Measurements from ENCODE around the gene SELENOM.
A peak's percentile ranks its signal among the peaks of the same experiment; 100 is the strongest.

SELENOM gene, protein sequence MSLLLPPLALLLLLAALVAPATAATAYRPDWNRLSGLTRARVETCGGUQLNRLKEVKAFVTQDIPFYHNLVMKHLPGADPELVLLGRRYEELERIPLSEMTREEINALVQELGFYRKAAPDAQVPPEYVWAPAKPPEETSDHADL

DNA sequence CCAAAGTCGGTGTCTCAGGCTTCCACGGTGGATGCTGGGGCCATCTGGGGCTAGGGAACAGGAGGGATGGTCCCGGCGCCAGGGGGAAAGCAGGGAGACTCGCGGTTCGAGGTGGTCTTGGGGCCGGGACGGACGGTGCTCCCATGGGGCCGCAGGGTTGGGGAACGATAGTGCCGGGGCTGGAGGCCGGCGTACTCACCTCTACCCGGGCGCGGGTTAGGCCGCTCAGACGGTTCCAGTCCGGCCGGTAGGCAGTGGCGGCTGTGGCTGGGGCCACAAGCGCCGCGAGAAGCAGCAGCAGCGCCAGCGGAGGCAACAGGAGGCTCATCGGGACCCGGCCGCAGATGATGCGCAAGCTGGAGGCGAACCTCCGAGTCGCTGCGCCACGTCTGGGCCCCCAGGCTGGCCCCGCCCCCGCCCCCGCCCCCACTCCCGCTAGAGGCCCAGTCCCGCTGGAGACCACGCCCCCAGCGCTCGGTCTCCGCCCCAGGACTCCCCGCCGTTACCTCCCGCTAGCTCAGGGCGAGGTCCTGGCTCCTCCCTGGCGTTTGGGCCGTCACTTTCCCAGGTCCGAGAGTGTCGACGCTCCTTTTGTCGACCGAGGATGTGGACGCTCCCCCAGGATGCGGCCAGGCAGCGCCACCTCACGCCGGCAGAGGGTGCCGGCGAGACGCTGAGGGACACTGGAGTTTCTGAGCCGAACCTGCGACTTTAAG lies at the start of gene SELENOM:
Gene SELENOM (minus strand): TSS at position 391 of the 716 bp plus-strand sequence. CDS start 63 bp downstream, at position 328.
- peak; percentile 92 to 95 for DNase-seq

DNA sequence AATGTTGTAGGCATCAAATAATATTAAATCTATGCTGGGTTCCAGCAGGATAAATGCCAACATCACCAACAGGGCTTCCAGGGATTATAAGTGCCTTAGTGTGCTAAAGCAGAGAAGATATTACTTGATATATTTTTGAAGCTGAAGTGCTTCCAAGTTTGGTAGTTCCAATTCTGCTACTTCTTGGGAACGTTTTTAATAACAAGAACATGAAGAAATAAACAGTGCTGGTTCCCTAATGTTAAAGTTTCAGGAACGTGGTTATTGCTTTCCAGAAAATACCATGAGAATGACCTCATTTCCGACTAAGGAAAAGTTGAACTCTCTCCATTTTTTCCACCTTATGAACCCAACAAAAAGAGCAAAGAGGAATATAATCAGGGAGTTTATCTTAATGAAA lies 48.1 kb upstream of the SELENOM start:
- DNase-seq, result no peak

DNA sequence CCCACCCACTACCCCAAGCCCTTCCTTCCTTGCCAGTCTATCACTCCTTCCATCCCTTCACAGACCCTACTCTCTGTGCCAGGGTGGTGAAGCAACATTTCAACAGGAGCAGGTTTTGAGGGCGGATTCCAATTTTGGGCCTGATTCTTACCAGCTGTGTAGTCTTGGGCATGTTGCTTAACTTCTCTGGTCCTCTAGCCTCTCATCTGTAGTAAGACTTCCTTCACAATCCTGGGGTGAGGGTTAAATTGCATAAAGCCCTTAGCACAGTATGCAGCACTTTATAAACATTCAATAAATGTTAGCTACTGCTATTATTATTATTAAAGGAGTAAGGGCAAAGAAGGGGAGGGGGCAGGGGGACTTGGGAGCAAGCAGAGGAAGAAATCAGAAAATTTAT lies 47.6 kb upstream of the SELENOM start:
- DNase-seq, result no peak

DNA sequence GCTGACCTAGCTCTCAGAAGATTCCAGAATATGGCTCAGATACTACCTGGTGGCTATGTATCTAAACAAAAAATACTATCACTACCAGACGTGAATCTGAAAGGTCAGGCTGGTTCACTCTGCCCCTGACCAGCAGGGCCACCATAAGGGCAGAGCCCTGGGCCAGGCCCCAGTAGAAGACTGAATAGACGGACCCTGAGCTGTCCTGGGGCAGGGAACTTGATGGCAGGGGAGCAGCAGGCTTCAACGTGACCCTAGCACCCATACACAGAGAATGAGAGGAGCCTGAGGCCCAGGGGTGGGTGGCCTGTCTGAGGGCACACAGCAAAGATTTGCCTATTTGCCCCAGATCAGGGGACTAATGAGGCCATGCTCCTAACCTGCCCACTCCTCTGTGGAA lies 46.0 kb upstream of the SELENOM start:
- DNase-seq, result no peak

DNA sequence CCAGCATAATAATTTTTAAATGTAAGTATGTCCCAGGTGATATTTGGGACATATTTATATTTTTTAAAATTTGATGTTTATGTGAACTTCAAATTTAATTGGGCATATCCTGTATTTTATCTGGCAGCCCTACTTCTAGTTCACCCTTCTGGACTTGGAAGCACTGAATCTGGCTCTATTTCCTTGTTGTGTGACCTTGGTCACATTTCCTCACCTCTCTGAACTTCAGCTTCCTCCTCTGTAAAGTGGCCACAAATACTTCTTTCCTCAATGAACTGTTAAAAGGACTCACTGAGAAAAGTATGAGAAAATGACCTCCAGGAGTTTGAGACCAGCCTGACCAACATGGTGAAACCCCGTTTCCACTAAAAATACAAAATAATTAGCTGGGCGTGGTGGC lies 44.5 kb upstream of the SELENOM start:
- no peak for DNase-seq

DNA sequence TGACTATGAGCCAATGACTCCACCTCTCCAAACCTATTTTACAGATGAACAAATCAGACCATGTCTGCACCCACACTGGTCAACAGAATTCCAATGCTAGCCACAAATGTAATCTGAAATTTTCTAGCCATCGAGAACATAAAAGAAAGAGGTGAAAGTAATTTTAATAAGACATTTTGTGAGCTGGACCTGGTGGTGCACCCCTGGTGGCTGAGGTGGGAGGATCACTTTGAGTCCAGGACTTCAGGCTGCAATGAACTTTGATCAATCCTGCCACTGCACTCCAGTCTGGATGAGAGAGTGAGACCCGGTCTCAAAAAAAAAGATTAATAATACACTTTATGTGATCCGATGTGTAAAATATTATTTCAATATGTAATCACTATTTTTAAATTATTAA lies 43.2 kb upstream of the SELENOM start:
- DNase-seq, result no peak

DNA sequence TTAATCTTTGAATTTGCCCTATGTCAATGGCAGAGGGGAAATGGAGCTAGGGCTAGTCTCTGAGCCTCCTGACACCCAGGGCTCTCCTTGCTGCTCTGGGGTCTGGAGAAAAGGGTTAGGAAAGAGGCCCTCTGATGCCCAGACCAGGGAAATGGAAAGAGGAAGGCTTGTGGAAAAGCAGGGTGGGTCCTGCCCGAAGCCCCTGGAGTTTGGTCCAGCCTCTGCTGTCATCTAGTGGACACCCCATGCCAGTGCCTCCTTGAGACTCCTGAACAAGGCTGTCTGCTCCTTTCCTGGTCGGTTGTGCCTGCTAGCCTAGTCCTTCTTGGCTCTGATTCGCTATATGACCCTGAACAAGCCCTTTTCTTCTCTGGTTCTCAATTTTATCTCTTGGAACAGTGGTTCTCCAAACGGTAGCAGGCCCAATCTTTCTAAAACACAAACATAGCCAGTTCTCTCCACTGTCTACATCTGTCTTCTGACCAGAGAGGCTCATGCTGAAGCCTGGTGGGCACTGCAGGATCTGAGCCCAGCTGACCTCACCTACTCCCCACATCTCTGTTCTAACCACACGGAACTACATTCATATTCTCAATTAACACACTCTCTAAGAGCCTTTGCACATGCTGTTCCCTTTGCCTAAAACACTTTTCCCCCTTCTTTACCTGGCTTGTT lies 41.7 kb upstream of the SELENOM start:
- peak; percentile 36 to 50 for DNase-seq

DNA sequence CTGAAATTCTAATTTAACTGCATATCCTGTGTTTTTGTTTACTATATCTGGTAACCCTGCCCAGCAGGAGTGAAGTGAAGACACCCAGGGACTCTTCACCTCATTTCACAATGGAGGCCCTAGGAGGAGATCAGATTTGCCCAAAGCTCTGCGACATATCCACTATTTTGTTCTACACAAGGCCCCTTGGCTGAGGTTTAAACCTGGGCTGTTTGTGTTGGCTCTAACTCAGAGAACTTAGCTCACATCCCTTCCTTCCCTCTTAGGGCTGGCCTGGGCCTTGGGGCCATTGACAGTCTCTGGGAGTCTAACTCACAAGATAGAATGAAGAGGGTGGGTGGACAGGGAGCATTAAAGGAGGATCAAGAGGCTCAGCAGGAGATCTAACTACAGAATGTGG lies 41.1 kb upstream of the SELENOM start:
- no peak for DNase-seq

DNA sequence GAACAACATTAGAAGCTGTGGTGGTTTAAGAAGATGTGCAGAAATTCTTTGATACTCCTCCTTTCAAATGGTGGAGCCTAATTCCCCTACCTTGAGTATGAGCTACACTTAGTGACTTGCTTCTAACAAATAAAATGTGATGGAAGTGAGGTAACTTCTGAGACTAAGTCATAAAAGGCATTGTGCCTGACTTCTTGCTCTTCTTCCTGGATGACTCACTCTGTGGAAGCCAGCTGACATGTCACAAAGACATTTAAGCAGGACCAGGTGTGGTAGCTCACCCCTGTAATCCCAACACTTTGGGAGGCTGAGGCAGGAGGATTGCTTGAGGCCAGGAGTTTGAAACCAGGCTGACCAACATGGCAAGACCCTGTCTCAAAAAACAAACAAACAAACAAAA lies 36.9 kb upstream of the SELENOM start:
- DNase-seq, result no peak

DNA sequence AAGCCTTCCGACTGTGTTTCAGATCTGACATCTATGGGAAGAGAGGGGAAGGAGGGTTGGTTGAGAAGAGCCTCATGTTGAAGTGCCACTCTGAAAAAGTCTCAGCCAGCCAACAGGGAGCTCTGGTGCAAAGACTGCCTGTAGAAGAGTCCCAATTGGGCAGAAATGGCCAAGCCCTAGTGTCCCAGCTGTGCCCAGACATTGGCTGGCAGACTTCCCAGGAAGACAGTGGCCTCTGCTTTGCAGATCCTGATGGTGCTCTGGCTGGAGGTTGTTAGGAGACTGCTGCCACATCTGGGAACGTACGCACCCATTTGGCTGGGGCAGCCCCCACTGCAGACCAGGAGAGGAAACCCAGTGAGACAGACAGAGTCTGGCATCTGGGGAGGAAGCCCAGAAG lies 36.2 kb upstream of the SELENOM start:
- DNase-seq, result no peak

DNA sequence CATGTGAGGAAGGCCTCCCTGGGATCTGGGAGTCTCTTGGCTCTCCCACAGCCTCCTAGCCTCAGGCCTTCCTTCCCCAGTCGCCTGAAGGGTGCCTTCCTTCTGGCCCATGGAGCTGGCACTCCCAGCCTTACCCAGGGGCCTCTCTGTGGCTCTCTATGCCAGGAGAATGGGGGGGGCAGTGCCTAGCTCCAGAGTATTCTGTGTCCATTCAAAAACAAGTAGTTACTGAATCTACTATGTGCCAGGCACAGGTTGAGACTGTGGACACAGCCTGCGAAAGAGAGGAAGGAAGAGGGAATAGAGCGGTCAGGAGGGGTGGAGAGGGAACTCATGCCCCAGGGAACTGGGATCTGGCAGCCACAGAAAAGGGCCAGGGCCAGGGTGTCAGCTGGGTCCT lies 35.7 kb upstream of the SELENOM start:
- DNase-seq, result no peak

DNA sequence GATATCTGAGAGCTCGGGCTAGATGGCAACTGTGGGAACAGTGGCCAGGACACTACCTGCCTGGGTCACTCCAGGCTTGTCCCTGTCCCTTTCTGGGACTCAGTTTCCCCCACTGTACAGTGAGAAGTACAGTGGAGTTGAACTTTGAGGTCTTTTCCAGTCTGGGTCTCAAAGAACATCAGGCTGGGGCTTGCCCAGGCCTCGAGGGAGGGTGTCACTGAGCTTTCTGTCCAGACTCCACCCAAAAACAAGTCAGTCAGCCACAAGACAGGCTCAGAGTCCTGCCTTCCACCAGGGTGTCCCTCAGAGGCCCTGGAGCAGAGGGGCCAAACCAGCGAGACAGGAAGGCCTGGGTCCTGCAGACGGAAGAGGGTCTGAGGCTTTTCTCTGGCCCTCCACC lies 34.9 kb upstream of the SELENOM start:
- no peak for DNase-seq

DNA sequence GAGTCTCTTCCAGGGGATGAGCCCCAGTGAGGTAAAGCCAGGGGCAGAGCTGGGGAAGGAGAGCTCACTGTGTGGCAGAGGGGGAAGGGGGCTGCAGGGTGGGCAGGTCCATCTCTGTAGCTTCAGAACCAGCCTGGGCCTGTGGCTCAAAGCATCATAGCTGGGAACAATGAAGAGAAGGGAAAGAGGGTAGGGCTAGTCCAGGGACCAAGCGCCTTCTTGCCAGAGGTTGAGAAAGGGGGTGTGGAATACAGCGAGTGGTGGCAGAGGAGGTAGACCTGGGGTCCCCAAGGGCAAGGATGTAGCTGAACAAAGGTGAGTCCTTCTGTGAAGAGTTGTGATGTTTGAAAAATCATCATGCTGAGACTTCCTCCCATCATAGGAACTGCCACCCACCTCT lies 34.2 kb upstream of the SELENOM start:
- no peak for DNase-seq

DNA sequence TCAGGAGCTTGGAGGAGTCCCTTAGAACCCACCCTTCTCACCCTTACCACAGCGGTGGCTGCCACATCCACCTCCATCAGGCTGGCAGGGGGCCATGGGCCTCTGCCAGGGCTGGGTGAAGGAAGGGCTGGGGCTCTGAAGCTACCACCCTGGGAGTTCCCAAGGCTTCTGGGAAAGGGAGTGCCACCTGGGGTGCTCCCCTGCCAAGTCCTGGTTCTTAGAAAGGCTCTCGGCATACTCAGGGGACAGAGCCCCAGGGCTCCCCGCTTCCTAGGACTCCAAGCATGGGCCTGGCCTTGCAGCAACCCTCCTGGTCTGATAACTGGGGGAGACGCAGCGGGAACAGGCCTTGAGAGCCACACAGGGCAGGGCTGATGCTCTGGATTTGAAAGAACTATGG lies 33.4 kb upstream of the SELENOM start:
- DNase-seq, result no peak

DNA sequence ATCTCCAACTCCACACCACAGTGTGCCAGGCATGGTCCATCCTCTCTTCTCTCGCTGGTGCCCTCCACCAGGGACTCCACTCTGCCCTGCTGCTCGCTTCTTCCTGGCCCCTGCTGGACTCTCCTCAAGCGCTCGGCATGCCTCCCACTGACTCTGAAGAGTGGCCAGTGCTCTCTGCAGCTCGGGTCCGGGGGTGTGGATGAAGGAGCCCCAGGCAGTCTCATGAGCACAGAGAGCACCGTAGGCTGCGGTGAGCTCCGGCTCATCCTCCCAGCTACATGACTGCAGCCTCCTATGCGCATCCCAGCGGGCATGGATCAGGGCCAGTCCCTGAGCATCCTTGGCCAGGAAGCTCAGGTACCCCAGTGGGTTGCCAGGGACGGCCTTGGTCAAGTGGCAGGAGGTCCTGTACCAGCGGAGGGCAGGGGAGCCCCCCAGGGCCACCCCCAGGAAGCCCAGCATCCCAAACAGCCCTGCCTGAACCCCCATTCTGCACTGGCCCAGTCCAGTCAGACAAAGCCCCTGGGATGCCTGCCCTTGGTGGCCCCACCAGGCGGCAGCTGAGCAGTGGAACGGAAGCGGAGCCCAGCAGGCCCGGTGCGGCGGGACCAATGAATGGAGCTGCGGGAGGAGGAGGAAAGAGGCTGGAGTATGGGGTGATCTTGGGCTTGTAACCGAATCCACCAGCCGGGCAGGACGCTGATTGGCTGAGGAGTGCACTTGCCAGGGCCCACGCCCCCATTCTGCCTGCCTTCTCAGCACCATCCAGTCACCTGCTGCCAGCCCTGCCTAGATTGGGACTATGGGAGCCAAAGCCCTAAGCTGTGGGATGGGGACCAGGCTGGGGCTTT lies 32.7 kb upstream of the SELENOM start, which contains the start of gene PLA2G3:
Gene PLA2G3 (minus strand): TSS at position 643 of the 851 bp plus-strand sequence. CDS start 154 bp downstream, at position 489.
- DNase-seq, result no peak

DNA sequence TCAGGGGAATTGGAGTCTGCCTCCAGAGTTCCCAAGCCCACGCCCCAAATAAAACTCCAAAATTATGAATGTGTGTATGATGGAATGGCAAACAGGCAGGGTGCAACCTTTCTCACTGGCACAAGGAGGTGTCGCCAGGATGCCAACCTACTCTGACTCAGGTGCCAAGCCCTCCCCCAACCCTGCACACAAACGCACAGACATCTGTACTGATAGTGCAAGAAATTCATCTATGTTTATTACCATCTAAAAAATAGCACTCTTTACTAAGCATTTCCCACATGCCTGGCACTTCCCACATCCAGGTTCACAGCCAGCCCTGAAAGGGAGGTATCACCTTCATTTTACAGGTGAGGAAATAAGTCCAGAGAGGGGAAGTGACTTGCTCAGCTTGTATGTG lies 31.7 kb upstream of the SELENOM start:
- DNase-seq, result no peak

DNA sequence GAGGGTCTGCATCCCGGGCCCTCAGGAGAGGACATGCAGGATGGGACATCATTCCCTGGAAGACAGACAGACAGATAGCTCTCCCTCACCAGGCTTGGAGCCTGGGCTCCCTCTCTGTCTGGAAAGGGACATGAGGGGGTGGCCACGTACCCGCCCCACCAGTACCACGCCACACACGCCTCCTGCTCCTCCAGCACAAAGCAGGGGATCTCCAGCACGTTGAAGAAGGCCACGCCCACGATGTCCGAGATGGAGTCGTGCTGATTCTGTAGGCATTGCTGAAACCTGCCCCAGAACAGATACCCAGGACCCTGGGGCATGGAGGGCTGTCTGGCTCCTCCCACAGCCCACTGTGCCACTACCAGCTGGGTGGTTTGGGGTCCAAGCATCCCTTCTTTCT lies 30.8 kb upstream of the SELENOM start:
- no peak for DNase-seq

DNA sequence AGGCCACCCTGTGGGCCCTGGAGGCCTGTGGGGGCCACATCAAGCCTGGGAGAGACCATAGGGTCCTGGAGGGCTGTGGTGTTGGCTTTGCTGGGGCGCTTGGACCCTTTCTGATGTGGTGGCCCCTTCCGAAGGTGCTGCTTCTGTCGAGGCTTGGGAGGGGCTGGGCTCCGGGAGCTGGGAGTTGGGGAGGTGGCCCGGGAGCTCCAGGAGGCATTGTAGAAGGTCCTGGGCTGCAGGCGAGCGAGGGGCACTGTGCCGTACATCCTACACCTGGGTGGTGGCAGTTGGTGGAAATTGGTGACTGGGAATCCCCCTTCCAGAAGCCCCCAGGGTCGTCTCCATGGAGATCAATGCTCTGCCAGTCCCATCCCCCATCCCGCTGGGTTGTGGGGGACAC lies 30.4 kb upstream of the SELENOM start:
- DNase-seq, result no peak

DNA sequence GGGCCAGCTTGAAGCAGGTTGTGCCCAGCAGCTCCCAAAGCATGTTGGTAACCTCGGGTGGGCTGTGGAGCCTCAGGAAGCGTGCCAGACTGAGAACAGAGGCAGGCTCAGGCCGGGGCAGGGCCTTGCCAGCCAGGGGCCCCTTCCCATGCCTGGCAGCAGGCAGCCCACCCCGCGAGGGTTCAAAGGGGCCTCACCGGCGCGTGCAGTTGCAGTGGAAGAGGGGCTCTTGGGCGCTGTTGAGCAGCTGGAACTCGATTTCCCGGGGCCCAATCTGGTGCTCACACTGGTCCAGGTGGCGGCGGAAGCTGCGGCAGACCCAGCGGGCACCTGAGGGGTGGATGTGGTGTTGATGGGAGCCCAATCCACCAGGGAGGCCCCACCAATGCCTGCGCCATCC lies 29.3 kb upstream of the SELENOM start:
- no peak for DNase-seq

DNA sequence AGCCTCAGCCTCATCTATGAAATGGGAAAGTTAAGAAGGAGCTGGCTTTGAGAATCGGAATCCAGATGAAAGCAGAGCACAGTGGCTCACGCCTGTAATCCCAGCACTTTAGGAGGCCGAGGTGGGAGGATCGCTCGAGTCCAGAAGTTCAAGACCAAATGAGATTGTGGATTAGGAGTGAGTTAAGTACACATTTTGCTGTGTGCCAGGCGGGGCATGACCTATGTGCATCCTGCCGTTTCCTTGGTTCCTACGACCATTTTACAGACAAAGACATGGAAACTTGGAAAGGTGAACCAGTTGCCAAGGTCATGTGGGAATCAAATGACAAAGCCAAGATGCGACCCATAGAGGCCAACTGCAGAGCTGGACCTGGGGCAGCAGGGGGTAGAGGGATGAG lies 28.8 kb upstream of the SELENOM start:
- DNase-seq, result no peak

DNA sequence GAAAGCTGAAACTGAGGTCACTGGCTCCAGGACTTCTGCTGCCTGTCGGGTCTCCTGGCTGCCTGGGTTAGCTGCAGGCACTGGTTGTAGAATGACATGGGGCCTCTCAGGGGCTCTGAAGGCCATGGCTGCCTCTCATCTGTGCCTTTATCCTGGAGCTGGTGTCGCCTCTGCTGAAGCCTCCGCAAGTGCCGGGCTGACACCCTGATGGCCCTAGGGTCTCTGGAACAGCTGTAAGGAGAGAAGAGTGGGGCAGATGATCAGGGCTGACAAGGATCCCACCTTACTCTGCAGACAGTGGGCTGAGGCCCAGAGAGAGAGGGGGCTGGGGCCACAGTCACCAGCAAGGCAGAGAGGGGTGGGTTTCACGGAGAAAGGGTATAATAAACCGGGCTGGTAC lies 28.3 kb upstream of the SELENOM start:
- no peak for DNase-seq

DNA sequence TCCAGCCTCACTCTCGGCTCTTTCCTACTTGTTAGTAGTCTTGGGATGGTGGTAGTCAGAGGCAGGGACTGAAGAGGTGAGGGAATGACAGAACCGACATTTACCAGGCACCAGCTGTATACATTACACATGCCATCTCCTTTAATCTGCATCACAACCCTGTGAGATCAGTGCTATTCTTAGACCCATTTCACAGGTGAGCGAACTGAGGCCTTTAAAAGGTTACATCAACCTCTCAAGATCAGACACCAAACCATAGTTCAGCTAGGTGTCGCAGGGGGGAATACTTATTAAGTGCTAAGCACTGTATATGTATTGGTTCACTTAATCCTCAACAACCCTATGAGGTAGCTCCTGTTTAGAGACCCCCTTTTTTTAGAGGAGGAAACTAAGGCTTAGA lies 27.3 kb upstream of the SELENOM start:
- no peak for DNase-seq

DNA sequence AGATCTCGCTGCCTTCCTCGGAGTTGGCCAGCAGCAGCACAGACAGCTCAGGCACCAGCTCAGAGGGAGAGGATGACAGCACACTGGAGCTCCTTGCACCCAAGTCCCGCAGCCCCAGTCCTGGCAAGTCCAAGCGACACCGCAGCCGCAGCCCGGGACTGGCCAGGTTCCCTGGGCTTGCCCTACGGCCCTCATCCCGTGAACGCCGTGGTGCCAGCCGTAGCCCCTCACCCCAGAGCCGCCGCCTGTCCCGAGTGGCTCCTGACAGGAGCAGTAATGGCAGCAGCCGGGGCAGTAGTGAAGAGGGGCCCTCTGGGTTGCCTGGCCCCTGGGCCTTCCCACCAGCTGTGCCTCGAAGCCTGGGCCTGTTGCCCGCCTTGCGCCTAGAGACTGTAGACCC lies 26.5 kb upstream of the SELENOM start:
- DNase-seq, result no peak

Measured in activated CD4-positive, alpha-beta T cell treated with anti-CD3 and anti-CD28 coated beads, Interleukin-2, amount 50 U/mL, for 48 hours (primary cell).